HepG2 (cell line): Measurements from ENCODE around the gene CADM1. TPM values are rescaled to one million over a fixed set of nuclear protein-coding genes. Genes with fewer than 3 reads are reported as not detected.

Experiments used
- ATAC-seq: fragments of 200-7000 bp; cut with Tn5 transposase; 3 replicates; pipeline ENCODE4 v1.9.1; 2020; ENCODE audit warnings: mild to moderate bottlenecking, moderate library complexity
- BruUV-seq: library from RNA; stranded (reverse); fragments of 400-500 nt; replicated peaks from 2 replicates; lab custom pipeline; 2021; lab: Mats Ljungman, UMichigan
- CTCF ChIA-PET: fragments of 300-600 bp; formaldehyde crosslinking; extraction: SDS; loops from one replicate; lab custom pipeline; 2021; ENCODE audit warnings: low total read pairs, inconsistent platforms, low intra/inter-chr PET ratio; lab: Yijun Ruan, JAX
- POLR2A ChIA-PET: fragments of 350-600 bp; sonication (Branson Sonifier 250); formaldehyde crosslinking; loops from one replicate; lab custom pipeline; 2020; ENCODE audit warnings: antibody characterized with exemption, inconsistent platforms; lab: Yijun Ruan, JAX
- DNase-seq: peaks from one replicate; pipeline ENCODE4 v3.0.0-alpha.2; 2015; ENCODE audit warnings: low spot score
- FAIRE-seq: peaks from 3 replicates; lab custom pipeline; 2011; peaks lifted over from hg19 to GRCh38; lab: Jason Lieb, UNC
- H2AFZ ChIP-seq: one replicate; pipeline ENCODE4 v1.6.1; 2011; ENCODE audit warnings: low read length, inconsistent platforms
- H3K27ac ChIP-seq: fragments of 300-600 bp; 3 replicates; pipeline ENCODE4 v1.8.0; 2011; ENCODE audit warnings: mixed run types, mild to moderate bottlenecking, mixed read lengths, low read length, inconsistent platforms; ENCODE audit not compliant: insufficient read depth; ENCODE audit errors: extremely low read length
- H3K27me3 ChIP-seq, 2 experiments: fragments of 200-600 bp in 1 of 2; 2 replicates in 1 of 2; 3 replicates in 1 of 2; pipeline versions ENCODE4 v1.6.0 to v1.8.0; 2011; ENCODE audit warnings: low read length in 2 of 2, mild to moderate bottlenecking in 2 of 2, moderate library complexity in 2 of 2, inconsistent platforms in 1 of 2; ENCODE audit not compliant: insufficient read depth in 2 of 2, control insufficient read depth in 1 of 2
- H3K36me3 ChIP-seq, 2 experiments: fragments of 200-600 bp in 1 of 2; replicated peaks in 1 of 2; 2 replicates in 1 of 2; 3 replicates in 1 of 2; pipeline versions ENCODE4 v1.5.1 to v1.8.0; 2011; ENCODE audit warnings: low read length in 2 of 2, inconsistent platforms in 1 of 2; ENCODE audit not compliant: insufficient read depth in 2 of 2, control insufficient read depth in 1 of 2
- H3K4me1 ChIP-seq: 2 replicates; pipeline ENCODE4 v1.5.1; 2012; ENCODE audit warnings: low read length, inconsistent platforms; ENCODE audit not compliant: insufficient read depth
- H3K4me2 ChIP-seq: 2 replicates; pipeline ENCODE4 v1.6.0; 2011; ENCODE audit warnings: low read depth, low read length, inconsistent platforms
- H3K4me3 ChIP-seq, 3 experiments: fragments of 200-600 bp in 1 of 3; sonication (generic), shearing (Covaris generic) in 1 of 3; replicated peaks in 1 of 3; 2 replicates each; pipeline ENCODE4 v1.5.1; 2011 to 2016; ENCODE audit warnings: low read length in 3 of 3, inconsistent platforms in 2 of 3, low read depth in 2 of 3, mild to moderate bottlenecking in 2 of 3, control low read depth in 1 of 3, mixed read lengths in 1 of 3; ENCODE audit not compliant: insufficient read depth in 1 of 3
- H3K79me2 ChIP-seq: one replicate; pipeline ENCODE4 v1.6.1; 2011; ENCODE audit warnings: low read length, inconsistent platforms; ENCODE audit not compliant: insufficient read depth
- H3K9ac ChIP-seq: 2 replicates; pipeline ENCODE4 v1.6.0; 2011; ENCODE audit warnings: mild to moderate bottlenecking, low read depth, low read length, inconsistent platforms; ENCODE audit not compliant: insufficient read depth
- H3K9me3 ChIP-seq: 2 replicates; pipeline ENCODE4 v1.5.1; 2012; ENCODE audit warnings: mild to moderate bottlenecking, low read length
- H4K20me1 ChIP-seq: 2 replicates; pipeline ENCODE4 v1.6.0; 2011; ENCODE audit warnings: inconsistent platforms, mild to moderate bottlenecking, low read length, moderate library complexity; ENCODE audit not compliant: insufficient read depth
- DNMT1 ChIP-seq: sonication (generic); formaldehyde crosslinking; IDR thresholded peaks from 2 replicates; pipeline ENCODE4 v1.5.1; 2020; ENCODE audit warnings: mild to moderate bottlenecking, missing genetic modification reagents
- EED ChIP-seq: sonication (generic); formaldehyde crosslinking; IDR thresholded peaks from 2 replicates; pipeline ENCODE4 v1.5.0; 2020; ENCODE audit warnings: mild to moderate bottlenecking, missing genetic modification reagents
- ETV6 ChIP-seq: sonication (generic); formaldehyde crosslinking; conservative IDR thresholded peaks from 2 replicates; pipeline ENCODE4 v1.4.0; 2020; ENCODE audit warnings: missing genetic modification reagents
- EZH2 ChIP-seq: conservative IDR thresholded peaks from 2 replicates; pipeline ENCODE4 v1.6.1; 2012; ENCODE audit warnings: mild to moderate bottlenecking, low read depth, low read length, moderate library complexity
- KLF13 ChIP-seq: sonication (generic); formaldehyde crosslinking; IDR thresholded peaks from 2 replicates; pipeline ENCODE4 v1.4.0; 2020; ENCODE audit warnings: mild to moderate bottlenecking, missing genetic modification reagents
- ZBED4 ChIP-seq: sonication (generic); formaldehyde crosslinking; IDR thresholded peaks from 2 replicates; pipeline ENCODE4 v1.4.0; 2020; ENCODE audit warnings: missing genetic modification reagents, borderline replicate concordance
- ZBTB2 ChIP-seq: sonication (generic); formaldehyde crosslinking; IDR thresholded peaks from 2 replicates; pipeline ENCODE4 v1.8.0; 2022; ENCODE audit warnings: low read depth, missing genetic modification reagents
- ZNF234 ChIP-seq: sonication (generic); formaldehyde crosslinking; conservative IDR thresholded peaks from 2 replicates; pipeline ENCODE4 v1.5.1; 2020; ENCODE audit warnings: mild to moderate bottlenecking, missing genetic modification reagents
- ZNF589 ChIP-seq: sonication (generic); formaldehyde crosslinking; conservative IDR thresholded peaks from 2 replicates; pipeline ENCODE4 v1.8.0; 2022; ENCODE audit warnings: mild to moderate bottlenecking, moderate library complexity, missing genetic modification reagents
- WGBS: methylation state at CpG from one replicate; pipeline ENCODE4 v1.1.6; 2017; ENCODE audit warnings: low lambda C conversion rate; 5-methylcytosine and 5-hydroxymethylcytosine counted together
- in situ Hi-C: cut with HindIII; loops from 2 replicates; pipeline ENCODE4 v1.10.0; 2017; ENCODE audit warnings: low pct_unique_long_range_greater_than_20kb; ENCODE audit not compliant: extremely low pct_ligation_motif_present
- intact Hi-C: fragments of 100-400 bp; cut with micrococcal nuclease; formaldehyde crosslinking; loops from one replicate; pipeline ENCODE4 v1.10.0; 2022; ENCODE audit not compliant: unreplicated experiment
- polyA plus RNA-seq, 8 experiments: library from polyadenylated mRNA; depleted of rRNA in 3 of 8; stranded (reverse) in 7 of 8; unstranded in 1 of 8; fragments of >200 nt; fragmentation: Illumina TruSeq in 4 of 8; extraction: Trizol in 4 of 8; gene quantifications; 2 replicates each; pipeline versions ENCODE4 v1.2.1 to v1.2.3, GENCODE V29; 2011 to 2016; ENCODE audit warnings: low read depth in 4 of 8, missing spikeins in 1 of 8, mixed read lengths in 1 of 8; ENCODE audit not compliant: insufficient read depth in 1 of 8
- total RNA-seq, 5 experiments: library from RNA; depleted of rRNA; stranded (reverse); fragments of >200 nt; fragmentation: Illumina TruSeq; extraction: Trizol; gene quantifications; 2 replicates each; pipeline ENCODE4 v1.2.3, GENCODE V29; 2016; ENCODE audit warnings: low read depth in 1 of 5

CADM1 gene
- total and polyA plus RNA-seq, 2 of the 13 experiments (the other 11 are each of a cell fraction or from before 2014, with no cell fraction given): 71.3 to 122 TPM

GRCh38 chr11:115348416-115348815 is 155.8 kb downstream of the CADM1 start:
- no peak for ATAC-seq
- ChIA-PET CTCF (no interaction called here), POLR2A (no interaction called here)
- no peaks in the 10 kb centered on the region; a peak in 1 of 5 replicates for H3K27me3 ChIP-seq
- H3K36me3 ChIP-seq: peaks cover 0 to 9% of the 10 kb centered on the region in 2 experiments; a peak in 3 of 5 replicates
- 0 out of 2 replicates have a peak, but pooled peaks cover 2% of the 10 kb centered on the region for H4K20me1 ChIP-seq
- no peak overlapping the region for H3K4me2 ChIP-seq
- H3K79me2 ChIP-seq: no peaks in the 10 kb centered on the region
- no peak overlapping the region for H2AFZ ChIP-seq
- no peak overlapping the region for H3K4me3 ChIP-seq
- no peak for DNase-seq
- no TSS peak for BruUV-seq
- intact Hi-C loops: no loop called here
- TF ChIP-seq ZNF589: no peak
- TF ChIP-seq ETV6 (CRISPR knock-in tag): no peak
- no peak for TF ChIP-seq ZBTB2 (CRISPR knock-in tag)
- TF ChIP-seq EZH2: no peak
- no peak for TF ChIP-seq KLF13
- no peak for TF ChIP-seq EED (CRISPR knock-in tag)
- no peak for TF ChIP-seq DNMT1 (CRISPR knock-in tag)
- TF ChIP-seq ZNF234 (CRISPR knock-in tag): no peak
- TF ChIP-seq ZBED4 (CRISPR knock-in tag): no peak
- FAIRE-seq: no peak
- WGBS: 98% methylated on average over 6 of the region's 6 CpGs
- no peak overlapping the region for H3K9ac ChIP-seq
- H3K27ac ChIP-seq: no peak overlapping the region
- H3K4me1 ChIP-seq: no peaks in the 10 kb centered on the region
- in situ Hi-C loops: no loop called here
- H3K9me3 ChIP-seq: no peaks in the 10 kb centered on the region
